Fibroblast of lung (primary cell): ENCODE results near the gene ANKRD44. TPM values are rescaled to one million over a fixed set of nuclear protein-coding genes. Genes with fewer than 3 reads are reported as not detected.

ENCODE experiments used
- DNase-seq, 2 donors: peaks; one replicate each; pipeline versions ENCODE4 v3.0.0 to v3.0.0-alpha.2; 2010; ENCODE audit warnings: low read depth in 2 of 2
- H2AFZ ChIP-seq: 2 replicates; pipeline ENCODE4 v1.5.1; 2012; ENCODE audit warnings: low read length, control low read depth, inconsistent platforms
- H3K27ac ChIP-seq: 2 replicates; pipeline ENCODE4 v1.5.1; 2011; ENCODE audit warnings: low read length, control low read depth; ENCODE audit not compliant: insufficient read depth
- H3K27me3 ChIP-seq: 2 replicates; pipeline ENCODE4 v1.5.1; 2011; ENCODE audit warnings: mild to moderate bottlenecking, low read length; ENCODE audit not compliant: control insufficient read depth, insufficient read depth
- H3K36me3 ChIP-seq: 2 replicates; pipeline ENCODE4 v1.5.1; 2011; ENCODE audit warnings: low read length; ENCODE audit not compliant: control insufficient read depth, insufficient read depth
- H3K4me1 ChIP-seq: 2 replicates; pipeline ENCODE4 v1.5.1; 2011; ENCODE audit warnings: low read length; ENCODE audit not compliant: control insufficient read depth, insufficient read depth; ENCODE audit errors: extremely low read depth
- H3K4me2 ChIP-seq: 2 replicates; pipeline ENCODE4 v1.5.1; 2011; ENCODE audit warnings: low read length, control low read depth; ENCODE audit not compliant: insufficient read depth; ENCODE audit errors: extremely low read depth
- H3K4me3 ChIP-seq, 4 experiments: fragments of 200-600 bp in 1 of 4; sonication (generic) in 1 of 4; replicated peaks in 1 of 4; 2 replicates each; pipeline ENCODE4 v1.5.1; 2011 to 2016; ENCODE audit warnings: low read length in 4 of 4, low read depth in 3 of 4, mild to moderate bottlenecking in 3 of 4, control low read depth in 2 of 4, inconsistent platforms in 1 of 4, mixed read lengths in 1 of 4; ENCODE audit not compliant: insufficient read depth in 1 of 4; ENCODE audit errors: control extremely low read depth in 1 of 4
- H3K79me2 ChIP-seq: 2 replicates; pipeline ENCODE4 v1.5.1; 2012; ENCODE audit warnings: mild to moderate bottlenecking, low read length, inconsistent platforms; ENCODE audit not compliant: control insufficient read depth, insufficient read depth
- H3K9ac ChIP-seq: 2 replicates; pipeline ENCODE4 v1.5.1; 2011; ENCODE audit warnings: mild to moderate bottlenecking, low read length, control low read depth; ENCODE audit not compliant: insufficient read depth
- H3K9me3 ChIP-seq: 2 replicates; pipeline ENCODE4 v1.5.1; 2012; ENCODE audit warnings: low read depth, low read length; ENCODE audit not compliant: control insufficient read depth, insufficient read depth
- H4K20me1 ChIP-seq: 2 replicates; pipeline ENCODE4 v1.5.1; 2011; ENCODE audit warnings: low read length; ENCODE audit not compliant: control insufficient read depth, insufficient read depth; ENCODE audit errors: extremely low read depth
- EZH2 ChIP-seq: IDR thresholded peaks from 2 replicates; pipeline ENCODE4 v1.5.1; 2012; ENCODE audit warnings: low read length, control low read depth, mild to moderate bottlenecking; ENCODE audit errors: missing control alignments
- polyA plus RNA-seq, 2 donors: library from polyadenylated mRNA; depleted of rRNA in 1 of 2; stranded (reverse) in 1 of 2; unstranded in 1 of 2; fragments of >200 nt; gene quantifications; 2 replicates each; pipeline ENCODE4 v1.2.1, GENCODE V29; 2011 to 2012; ENCODE audit warnings: missing spikeins in 1 of 2
- total RNA-seq: library from RNA; depleted of rRNA; stranded (reverse); fragments of >200 nt; gene quantifications from 2 replicates; pipeline ENCODE4 v1.2.1, GENCODE V29; 2014
- TF ChIP-seq, protein P1 (sequence below), 2 donors: IDR thresholded peaks in 1 of 2; conservative IDR thresholded peaks in 1 of 2; 1 replicate in 1 of 2; 2 replicates in 1 of 2; pipeline ENCODE4 v1.5.1; 2011 to 2012; ENCODE audit warnings: low read length in 2 of 2, control low read depth in 1 of 2, inconsistent platforms in 1 of 2, low read depth in 1 of 2, mild to moderate bottlenecking in 1 of 2

The ANKRD44 gene
- total and polyA plus RNA-seq, 2 donors (not counting 1 experiment from before 2014, with no cell fraction given) = 7.6 to 9.7 TPM

DNA sequence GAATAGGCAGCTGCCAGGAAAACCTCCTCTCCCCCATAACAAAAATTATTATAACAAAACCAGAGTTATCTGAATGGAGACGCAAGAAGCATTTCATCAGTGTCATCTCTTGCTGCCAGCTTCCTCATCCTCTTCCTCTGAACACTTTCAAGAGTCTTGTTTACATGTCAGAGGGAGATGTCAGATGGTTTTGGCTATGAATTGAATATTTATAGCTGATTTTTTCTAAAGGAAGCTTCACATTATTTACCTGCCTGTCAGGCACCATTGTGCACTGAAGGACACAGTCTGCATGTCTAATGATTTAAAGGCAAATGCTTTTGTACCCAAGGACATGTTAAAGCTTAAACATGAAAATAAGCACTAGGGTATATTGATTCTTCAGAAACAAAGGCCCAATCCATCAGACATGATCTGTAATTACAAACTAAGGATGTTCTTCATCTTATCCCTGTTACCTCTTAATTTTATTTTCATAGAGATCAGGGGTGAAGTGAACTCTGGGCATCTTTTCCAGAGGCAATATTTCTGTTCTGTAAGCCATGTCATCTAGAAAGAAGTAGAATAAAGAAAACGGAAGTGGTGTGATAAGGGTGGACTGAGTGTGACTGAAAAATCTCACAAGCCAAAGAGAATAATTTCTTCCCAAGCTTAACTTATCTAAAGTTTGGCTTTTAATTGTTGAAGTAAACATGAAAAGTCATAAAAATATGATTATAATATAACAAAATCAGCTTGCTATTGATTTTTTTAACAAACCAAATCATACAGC lies 168.7 kb downstream of the ANKRD44 start:
- no peak for DNase-seq
- Histone ChIP-seq H3K27me3 (no peaks in the 10 kb centered on the region), H3K4me2 (no peak overlapping the region), H3K79me2 (no peaks in the 10 kb centered on the region), H3K4me1 (peaks cover 8% of the 10 kb centered on the region), H3K9ac (no peak overlapping the region), H3K27ac (no peak overlapping the region), H3K36me3 (no peaks in the 10 kb centered on the region), H2AFZ (no peak overlapping the region), H3K4me3 (no peak overlapping the region), H3K9me3 (no peaks in the 10 kb centered on the region), H4K20me1 (no peaks in the 10 kb centered on the region)
- TF ChIP-seq EZH2 = no peak
- TF ChIP-seq, protein P1, sequence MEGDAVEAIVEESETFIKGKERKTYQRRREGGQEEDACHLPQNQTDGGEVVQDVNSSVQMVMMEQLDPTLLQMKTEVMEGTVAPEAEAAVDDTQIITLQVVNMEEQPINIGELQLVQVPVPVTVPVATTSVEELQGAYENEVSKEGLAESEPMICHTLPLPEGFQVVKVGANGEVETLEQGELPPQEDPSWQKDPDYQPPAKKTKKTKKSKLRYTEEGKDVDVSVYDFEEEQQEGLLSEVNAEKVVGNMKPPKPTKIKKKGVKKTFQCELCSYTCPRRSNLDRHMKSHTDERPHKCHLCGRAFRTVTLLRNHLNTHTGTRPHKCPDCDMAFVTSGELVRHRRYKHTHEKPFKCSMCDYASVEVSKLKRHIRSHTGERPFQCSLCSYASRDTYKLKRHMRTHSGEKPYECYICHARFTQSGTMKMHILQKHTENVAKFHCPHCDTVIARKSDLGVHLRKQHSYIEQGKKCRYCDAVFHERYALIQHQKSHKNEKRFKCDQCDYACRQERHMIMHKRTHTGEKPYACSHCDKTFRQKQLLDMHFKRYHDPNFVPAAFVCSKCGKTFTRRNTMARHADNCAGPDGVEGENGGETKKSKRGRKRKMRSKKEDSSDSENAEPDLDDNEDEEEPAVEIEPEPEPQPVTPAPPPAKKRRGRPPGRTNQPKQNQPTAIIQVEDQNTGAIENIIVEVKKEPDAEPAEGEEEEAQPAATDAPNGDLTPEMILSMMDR (conservative IDR thresholded peaks at IDR 0.05 in 1 of 2, IDR thresholded peaks at IDR 0.05 in 1 of 2; ENCODE audit: low read depth in 1 of 2, low read length in 2 of 2) = no peak

- Histone ChIP-seq H3K27me3 (no peaks in the 10 kb centered on the region), H3K4me1 (peaks cover 8% of the 10 kb centered on the region), H3K27ac (no peak overlapping the region), H3K4me3 (no peak overlapping the region), H3K9me3 (no peaks in the 10 kb centered on the region), H3K79me2 (no peaks in the 10 kb centered on the region), H4K20me1 (no peaks in the 10 kb centered on the region), H3K9ac (no peak overlapping the region), H2AFZ (no peak overlapping the region), H3K4me2 (no peak overlapping the region), H3K36me3 (no peaks in the 10 kb centered on the region)
- no peak for TF ChIP-seq EZH2
- TF ChIP-seq, protein P1 (conservative IDR thresholded peaks at IDR 0.05 in 1 of 2, IDR thresholded peaks at IDR 0.05 in 1 of 2; ENCODE audit: low read depth in 1 of 2, low read length in 2 of 2) = no peak
- no peak for DNase-seq
Observed at GRCh38 chr2:197140045-197140444, 170.5 kb downstream of the ANKRD44 start.

GRCh38 chr2:197138506-197138905 lies 172.1 kb downstream of the ANKRD44 start:
- TF ChIP-seq EZH2 = no peak
- TF ChIP-seq, protein P1 (conservative IDR thresholded peaks at IDR 0.05 in 1 of 2, IDR thresholded peaks at IDR 0.05 in 1 of 2; ENCODE audit: low read depth in 1 of 2, low read length in 2 of 2) = no peak
- H2AFZ ChIP-seq = no peak overlapping the region
- H3K4me1 ChIP-seq = peaks cover 8% of the 10 kb centered on the region
- no peak overlapping the region for H3K9ac ChIP-seq
- DNase-seq = peak in 1 of 2 donors; percentile 33
- H4K20me1 ChIP-seq = no peaks in the 10 kb centered on the region
- no peak overlapping the region for H3K4me2 ChIP-seq
- no peak overlapping the region for H3K27ac ChIP-seq
- H3K79me2 ChIP-seq = no peaks in the 10 kb centered on the region
- H3K4me3 ChIP-seq = no peak overlapping the region
- H3K36me3 ChIP-seq = no peaks in the 10 kb centered on the region
- H3K9me3 ChIP-seq = no peaks in the 10 kb centered on the region
- H3K27me3 ChIP-seq = no peaks in the 10 kb centered on the region
